ENCODE measurements around the gene ALCAM. TPM values are rescaled to one million over a fixed set of nuclear protein-coding genes. Genes with fewer than 3 reads are reported as not detected.
"Not testable (repeated sequence)": the region's sequence is repeated elsewhere in the genome, so short reads cannot be mapped to it uniquely, and the experiment has no call there.

The ALCAM gene
- total RNA-seq, 1 experiment from 2014 or later, result 136 TPM

DNA sequence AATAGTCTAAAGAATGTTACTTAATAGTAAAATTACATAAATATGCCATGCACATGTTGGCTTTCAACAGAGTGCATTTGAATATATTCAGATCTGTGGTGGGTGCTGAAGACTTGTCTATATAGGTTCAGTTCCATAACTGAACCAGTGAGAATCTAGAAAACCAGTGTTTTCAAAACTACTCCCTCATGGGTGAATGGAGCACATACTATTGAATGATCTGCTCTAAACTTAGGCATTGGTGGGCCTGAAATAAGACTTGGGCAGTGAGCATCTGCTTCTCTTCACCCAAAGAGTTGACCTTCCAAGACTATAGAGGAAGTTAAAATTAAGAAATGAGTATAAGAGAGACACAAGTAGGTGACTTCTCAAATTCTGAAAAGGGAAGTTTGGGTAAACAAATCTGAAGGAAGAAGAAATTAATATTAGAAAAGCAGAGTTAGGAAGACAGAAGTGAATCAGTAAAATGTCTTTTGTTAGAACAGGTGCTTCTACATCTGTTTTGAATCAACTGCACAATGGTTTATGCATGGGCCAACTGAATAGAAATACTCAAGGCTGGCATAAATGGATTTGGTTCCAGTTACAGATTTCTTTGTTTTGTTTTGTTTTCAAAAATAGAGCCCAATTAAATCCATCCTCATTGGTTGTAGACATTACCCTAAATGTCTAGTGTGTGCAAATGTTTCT, 19.3 kb downstream of the ALCAM start:
- no peak for DNase-seq (ENCODE audit: low read depth)

DNA sequence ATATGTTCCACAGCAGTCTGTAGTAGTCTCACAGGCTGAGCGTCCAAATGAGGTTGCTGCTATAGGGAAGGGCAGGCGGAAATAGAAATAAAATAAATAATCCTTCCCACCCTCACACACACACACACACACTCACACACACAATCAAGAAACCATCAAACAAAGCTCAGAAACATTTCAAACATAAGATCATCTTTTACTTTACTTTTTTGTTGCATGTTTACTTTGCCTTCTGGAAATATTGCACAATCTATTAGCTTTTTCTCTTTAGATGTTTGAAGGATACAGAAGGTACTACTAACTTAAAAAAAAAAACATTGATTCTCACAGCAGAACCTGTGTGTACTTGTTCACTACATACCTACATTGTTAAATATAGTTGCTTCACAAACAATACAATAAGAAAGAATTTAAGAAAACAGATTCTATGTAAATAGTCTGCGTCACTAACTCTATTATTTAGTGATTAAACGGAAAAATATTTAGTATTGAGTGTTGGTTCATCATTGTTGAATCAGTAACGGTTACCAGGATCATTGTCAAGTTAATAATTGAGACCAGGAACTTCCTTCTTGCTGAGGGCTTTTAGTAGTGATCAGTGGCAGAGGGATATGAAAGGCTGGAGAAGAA, 20.5 kb downstream of the ALCAM start:
- no peak for DNase-seq (ENCODE audit: low read depth)

DNA sequence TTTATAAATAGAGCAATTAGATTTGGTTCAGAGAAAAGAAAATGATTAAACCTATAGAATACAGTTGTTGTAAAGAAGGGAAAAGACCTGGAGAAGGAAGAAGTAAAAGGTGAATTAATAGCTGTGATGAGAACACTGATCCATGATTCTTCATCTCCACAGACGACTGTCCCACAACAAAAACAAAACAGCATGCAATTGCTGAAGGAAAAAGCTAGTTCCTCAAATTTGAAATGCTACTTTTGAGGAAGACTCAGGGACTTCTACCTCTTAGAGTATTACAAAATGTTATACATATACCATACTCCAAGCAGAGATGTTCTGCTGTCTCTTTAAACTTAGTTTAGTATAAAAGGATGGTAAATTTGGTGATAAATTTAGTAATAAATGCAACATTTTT, 21.5 kb downstream of the ALCAM start:
- DNase-seq (ENCODE audit: low read depth), result no peak

DNA sequence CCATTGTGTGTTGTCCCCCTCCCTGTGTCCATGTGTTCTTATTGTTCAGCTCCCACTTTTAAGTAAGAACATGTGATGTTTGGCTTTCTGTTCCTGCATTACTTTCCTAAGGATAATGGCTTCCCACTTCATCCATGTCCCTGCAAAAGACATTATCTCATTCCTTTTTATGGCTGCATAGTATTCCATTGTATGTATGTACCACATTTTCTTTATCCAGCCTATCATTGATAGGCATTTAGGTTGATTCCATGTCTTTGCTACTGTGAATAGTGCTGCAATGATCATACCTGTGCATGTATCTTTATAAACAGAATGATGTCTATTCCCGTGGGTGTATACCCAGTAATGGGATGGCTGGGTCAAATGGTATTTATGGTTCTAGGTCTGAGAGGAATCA, 23.1 kb downstream of the ALCAM start:
- not testable (repeated sequence) for DNase-seq (ENCODE audit: low read depth)

DNA sequence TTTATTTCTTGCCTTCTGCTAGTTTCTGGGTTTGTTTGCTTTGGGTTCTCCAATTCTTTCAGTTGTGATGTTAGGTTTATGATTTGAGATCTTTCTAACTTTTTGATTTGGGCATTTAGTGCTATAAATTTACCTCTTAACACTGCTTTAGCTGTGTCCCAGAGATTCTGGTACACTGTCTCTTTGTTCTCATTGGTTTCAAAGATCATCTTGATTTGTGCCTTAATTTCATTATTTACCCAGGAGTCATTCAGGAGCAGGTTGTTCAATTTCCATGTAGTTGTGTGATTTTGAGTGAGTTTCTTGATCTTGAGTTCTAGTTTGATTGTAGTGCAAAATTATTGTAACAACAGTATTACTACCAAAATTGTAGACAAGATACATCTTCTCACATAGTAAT, 25.9 kb downstream of the ALCAM start:
- DNase-seq (ENCODE audit: low read depth), result not testable (repeated sequence)

DNA sequence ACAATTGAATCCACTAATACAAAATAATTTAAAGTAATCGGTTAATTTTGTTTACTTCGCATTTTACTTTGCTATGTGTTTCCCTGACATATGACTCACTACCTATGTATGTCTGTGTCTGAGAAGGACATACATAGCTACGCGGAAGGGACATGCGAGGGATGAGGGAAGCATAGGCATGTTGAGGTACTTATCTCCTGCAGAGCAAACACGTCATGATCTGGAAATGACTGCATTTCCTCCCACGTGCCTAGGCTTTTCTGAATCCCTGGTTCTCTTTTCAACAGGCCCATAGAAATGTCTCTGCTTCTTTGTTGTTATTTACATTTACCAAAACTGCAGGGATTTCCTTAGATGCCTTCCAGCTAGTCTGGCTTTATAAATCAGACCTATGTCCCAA, 27.5 kb downstream of the ALCAM start:
- peak; percentile 32 for DNase-seq (ENCODE audit: low read depth)

DNA sequence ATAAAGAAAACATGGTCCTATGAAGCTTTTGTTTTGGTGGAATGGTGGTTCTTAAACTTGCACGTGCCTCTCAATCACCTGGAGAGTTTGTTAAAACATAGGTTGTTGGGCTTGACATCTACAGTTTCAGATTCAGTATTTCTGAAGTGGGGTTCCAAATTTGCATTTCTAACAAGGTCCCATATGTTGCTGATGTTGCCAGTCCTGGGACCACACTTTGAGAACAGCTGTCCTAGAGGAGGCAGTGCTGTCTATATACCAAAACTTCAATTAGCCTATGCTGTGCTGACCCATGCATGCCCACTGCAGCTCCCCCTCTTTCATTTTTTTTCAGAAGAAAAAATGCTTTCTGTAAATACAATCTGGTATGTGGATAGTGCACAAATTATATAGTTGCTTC, 31.3 kb downstream of the ALCAM start:
- DNase-seq (ENCODE audit: low read depth), result no peak

DNA sequence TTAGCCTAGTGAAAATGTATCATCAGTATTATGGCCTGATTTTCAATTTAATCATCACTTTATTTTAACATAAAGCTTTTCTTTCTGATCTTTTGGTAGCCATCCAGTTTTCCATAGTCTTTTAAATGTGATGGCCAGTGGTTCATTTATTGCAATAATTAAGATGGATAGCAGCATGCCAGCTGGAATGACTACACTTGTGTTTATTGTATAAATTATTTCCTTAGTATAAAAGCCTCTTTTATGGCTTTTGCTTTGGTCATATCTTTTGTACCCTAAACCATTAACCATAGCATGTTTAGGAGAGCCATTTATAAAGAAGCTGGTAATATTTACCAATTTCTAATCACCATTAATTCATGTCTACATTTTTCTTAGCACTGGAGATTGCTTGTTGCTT, 31.7 kb downstream of the ALCAM start:
- DNase-seq (ENCODE audit: low read depth), result no peak

DNA sequence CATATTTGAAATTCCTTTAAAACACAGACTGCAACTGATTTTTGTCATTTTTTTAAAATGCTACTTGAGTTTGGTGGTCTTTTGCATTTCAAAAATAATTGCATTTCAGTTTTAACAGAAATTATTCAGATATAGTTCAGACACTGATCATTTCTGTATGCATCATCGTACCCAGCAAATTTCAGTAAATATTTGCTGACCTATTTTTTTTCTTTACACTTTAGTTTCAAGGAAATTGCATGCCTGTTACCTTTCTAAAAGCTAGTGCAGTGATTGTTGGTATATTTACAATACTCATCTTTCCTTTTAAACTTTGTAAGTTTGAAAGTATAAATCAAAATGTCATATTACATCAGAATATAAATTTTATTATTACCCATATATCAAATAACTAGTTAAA, 32.4 kb downstream of the ALCAM start:
- DNase-seq (ENCODE audit: low read depth), result no peak

DNA sequence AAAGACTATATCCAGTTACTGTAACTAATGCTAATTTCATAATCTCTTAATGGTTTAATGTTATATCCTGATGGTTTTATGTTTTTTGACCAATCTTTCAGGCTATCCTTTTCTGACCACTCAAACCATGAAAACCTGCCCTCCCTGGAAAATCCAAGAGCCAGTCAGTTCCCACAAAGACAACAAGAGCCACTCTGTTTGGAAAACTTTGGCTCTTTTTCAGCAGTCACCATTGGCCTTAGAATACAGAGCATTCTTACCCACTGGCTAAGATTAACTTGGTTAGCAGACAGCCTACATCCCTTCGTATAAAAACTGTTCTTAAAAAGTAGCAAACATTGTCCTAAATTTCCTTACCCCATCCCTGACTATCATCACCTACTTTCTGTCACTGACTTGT, 32.9 kb downstream of the ALCAM start:
- no peak for DNase-seq (ENCODE audit: low read depth)

DNA sequence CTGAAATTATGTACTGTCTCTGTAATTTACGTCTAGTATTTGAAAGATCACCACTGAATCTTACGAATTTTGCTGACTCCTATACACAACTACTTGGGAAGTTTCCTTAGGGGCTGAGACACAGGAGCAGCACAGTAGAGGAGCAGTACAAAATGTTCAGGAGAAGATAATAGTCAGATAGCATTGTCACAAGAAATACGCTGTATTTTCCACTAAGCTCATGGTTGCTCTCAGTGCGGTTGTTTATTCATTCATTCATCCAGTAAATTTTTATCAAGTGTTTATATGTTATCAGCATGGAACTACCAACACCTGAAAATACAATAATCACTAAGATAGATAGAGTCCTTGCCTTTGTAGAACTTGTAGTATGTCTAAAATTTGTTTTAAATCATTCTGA, 34.5 kb downstream of the ALCAM start:
- DNase-seq (ENCODE audit: low read depth), result no peak

DNA sequence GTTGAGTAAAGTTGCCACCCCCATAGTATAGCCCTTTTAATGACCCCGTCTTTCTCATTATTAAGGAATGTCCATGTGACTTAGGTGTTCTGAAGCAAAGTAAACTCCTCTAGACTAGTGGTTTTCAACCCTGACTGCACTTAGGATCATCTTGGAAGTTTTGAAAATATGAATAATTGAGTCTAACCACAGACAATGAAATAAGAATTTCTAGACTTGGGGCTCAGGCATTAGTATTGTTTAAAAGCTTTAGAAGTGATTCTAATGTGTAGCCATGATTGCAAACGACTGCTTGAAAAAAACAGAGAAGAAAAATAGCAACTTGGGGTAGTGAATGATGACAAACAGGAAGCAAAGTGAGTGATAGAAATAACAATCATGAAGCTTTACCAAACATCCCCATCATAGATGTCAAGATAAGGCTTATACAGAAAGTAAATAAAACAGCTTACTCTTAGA, 35.0 kb downstream of the ALCAM start:
- DNase-seq (ENCODE audit: low read depth), result peak; percentile 53

DNA sequence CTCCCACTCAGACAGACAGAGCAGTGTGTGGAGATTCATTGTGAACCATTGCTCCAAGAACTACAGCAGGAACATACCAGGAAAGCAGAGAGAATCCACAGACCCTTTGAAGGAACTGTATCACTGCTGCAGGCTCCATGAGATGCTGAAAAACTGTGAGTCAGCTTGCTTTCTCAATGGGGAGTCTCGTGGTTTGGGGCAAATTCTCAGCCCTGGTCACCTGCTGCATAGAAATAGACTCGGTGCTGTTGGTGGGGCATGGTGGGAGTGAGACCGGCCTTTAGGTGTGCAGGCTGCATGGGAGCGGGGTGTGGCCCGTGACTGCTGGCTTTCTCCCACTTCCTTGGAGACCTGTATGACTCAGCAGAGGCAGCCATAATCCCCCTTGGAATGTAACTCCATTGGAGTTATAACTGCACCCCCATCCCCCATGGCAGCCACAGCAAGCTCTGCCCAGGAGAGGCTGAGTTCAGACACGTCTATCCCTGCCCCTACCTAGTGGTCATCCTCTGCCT, 35.6 kb downstream of the ALCAM start:
- peak; percentile 87 for DNase-seq (ENCODE audit: low read depth)

DNA sequence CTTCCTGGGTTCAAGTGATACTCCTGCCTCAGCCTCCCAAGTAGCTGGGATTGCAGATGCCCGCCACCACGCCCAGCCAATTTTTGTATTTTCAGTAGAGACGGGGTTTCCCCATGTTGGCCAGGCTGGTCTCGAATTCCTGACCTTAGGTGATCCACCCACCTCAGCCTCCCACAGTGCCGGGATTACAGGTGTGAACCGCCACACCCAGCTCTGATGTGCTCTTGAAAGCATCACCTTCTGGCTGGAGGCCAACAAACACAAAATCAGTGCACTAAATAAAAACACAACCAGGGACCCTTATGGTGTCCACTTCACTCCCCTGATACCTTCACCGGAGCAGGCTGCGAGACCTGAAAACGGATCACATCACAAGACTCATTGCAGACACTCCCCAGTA, 36.3 kb downstream of the ALCAM start:
- DNase-seq (ENCODE audit: low read depth), result not testable (repeated sequence)

DNA sequence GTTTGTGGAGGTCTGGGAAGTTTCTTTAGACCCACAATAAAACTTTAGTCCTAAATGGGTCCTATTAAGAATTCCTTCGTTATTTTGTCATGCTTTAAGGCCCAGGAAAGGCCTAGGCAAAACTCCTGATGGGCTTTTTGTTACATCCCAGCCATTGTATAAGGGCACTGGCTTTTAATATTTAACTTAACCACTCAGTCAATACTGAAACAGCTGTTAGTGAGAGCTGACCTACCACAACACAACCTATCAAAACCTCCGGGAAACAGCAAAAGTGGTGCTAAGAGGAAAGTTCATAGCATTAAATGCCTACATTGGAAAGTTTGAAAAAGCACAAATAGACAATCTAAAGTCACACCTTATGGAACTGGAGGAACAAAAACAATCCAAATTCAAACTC, 39.6 kb downstream of the ALCAM start:
- DNase-seq (ENCODE audit: low read depth), result no peak

DNA sequence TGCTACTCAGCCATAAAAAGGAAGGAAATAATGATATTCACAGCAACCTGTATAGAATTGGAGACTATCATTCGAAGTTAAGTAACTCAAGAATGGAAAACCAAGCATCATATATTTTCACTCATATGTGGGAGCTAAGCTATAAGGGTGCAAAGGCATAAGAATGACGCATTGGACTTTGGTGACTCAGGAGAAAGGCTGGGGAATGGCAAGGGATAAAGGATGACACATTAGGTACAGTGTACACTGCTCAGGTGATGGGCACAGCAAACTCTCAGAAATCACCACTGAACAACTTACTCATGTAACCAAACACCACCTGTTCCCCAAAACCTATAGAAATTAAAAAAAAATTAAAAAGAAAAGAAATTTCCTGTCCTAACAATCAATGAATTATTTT, 42.7 kb downstream of the ALCAM start:
- peak; percentile 38 for DNase-seq (ENCODE audit: low read depth)

DNA sequence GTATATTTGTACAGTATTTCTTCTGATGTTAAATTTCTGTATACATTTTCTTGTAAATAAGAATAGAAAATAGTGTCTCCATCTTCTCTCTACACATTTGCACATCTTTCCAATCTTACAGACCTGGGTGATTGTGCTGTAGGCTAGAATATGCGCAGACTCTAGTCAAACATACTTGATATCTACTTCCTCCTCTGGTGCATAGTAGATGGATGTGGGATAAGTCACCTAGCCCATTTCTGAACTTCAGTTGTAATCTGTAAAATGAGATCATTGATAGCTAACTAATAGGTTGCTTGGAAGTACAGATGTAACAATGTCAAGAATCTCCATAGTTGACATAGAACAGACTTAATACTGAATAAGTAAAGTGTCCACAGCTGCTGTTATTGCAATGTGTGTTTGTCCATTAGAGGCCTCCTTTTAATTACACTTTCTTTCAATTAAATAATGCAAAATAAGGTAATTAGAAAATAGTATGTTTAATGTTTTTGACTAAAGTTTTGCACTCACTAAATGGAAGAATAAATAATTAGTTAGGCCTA, 46.7 kb downstream of the ALCAM start:
- DNase-seq (ENCODE audit: low read depth), result no peak

DNA sequence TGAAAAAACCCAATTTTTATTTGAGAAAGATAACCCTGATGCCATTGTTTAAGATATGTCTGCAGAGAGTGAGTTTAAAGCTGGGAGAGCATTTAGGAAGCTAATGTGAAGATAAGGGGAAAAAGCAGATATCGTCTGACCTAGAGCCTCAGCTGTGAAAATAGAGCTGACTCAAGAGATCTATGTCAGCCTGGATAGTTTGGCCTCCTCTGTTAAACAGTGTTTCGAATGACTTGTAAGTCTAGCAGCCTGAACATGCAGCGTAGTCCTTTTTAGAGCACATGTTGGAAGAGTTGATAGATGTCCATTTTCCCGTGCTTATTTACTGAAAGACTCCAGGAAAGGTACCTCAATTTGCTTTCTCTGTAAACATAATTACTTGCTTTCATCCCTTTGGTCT, 48.1 kb downstream of the ALCAM start:
- no peak for DNase-seq (ENCODE audit: low read depth)

DNA sequence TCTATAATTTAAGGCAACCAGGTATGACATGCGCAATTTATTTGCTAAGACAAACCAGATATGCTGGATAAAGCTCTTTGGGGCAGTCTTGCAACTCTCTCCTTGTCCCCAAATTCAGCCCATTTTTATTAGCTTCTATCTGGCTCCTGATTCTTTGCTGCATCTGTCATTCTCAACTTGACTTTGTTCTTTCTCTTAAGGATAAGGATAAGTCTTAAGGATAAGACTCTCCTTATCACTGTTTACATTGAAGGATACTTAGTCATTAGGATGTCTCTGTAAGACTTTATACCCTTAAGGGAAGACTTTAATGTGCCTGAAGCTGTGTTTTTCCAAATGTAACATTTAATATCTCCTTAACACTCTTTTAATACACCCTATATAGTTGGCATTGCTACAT, 49.2 kb downstream of the ALCAM start:
- no peak for DNase-seq (ENCODE audit: low read depth)

DNA sequence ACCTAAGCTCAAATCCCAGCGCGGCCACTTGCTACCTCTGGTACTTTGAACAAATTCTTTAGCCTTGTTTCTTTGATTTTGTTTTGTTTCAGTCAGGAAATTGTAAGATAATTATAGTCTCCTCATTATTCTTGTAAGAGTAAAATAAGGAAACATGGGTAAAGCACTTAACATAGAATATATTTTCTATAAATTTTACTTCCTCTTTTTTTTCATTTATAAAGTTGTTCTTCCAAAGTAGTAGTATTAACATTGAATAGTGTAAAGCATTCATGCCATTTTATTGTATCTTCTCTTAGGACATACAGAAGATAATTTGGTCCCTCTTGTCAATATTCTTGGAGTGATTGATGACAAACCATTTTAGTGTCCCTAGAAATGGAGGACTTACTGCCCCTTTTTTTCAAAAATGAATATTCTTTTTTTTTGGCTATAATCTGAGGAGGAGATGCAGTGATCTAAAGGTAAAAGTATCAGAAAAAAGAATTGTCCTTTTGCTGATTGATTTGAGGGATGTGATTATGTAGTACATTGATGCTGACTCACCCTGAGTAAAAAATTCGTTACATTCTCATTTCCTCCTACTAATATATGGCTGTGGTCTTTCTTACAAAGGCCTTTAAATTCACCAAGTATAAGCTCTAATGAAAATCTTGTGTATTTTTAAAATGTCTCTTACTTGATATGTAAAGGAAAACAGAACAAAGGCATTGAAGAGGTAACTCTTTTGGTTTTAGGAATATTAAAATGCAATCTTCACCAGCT, 51.0 kb downstream of the ALCAM start:
- peak; percentile 74 for DNase-seq (ENCODE audit: low read depth)

DNA sequence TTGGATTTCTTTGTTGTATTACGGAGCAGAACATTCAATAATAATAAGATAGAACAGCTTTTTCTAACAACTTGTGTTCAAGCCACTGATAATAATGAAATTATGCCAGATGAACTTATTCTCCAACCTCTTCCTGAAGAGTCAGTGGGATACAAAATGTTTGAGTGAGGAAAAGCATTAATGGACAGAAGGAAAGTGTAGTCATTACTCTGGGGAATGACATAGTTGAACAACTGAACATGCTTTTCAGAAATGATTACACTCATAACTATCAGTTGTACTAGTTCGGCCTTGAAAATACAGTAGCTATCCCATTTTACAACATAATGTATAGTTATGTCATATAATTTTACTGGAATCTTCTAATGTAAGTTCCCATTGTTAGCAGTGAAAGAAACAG, 55.9 kb downstream of the ALCAM start:
- DNase-seq (ENCODE audit: low read depth), result no peak

DNA sequence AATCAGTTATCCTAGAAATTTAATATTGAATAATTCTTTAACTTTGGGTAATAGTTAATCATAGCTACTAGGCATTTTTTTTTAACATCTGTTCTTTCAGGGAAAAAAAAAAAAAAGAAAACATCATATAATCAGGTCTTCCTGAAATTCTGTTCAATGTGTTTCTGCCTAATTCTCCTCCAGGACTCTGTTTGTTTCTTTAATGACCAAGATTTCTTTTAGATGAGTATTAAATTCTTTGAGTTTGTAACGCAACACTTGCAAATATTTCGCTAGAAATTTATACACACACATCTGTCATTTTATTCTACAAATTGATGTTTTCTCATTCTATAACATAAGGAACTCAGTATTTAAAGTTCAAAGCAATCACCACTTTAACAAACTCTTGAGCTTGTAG, 56.7 kb downstream of the ALCAM start:
- DNase-seq (ENCODE audit: low read depth), result no peak

Data from HT1080 (cell line).